Panc1 (cell line): ENCODE measurements around the gene CARNS1.
"Not testable (repeated sequence)": the region's sequence is repeated elsewhere in the genome, so short reads cannot be mapped to it uniquely, and the experiment has no call there.

Experiments
- POLR2AphosphoS5 ChIP-seq: IDR thresholded peaks from 2 replicates; pipeline ENCODE4 v1.6.1; 2012; ENCODE audit warnings: mild to moderate bottlenecking, low read depth, low read length, moderate library complexity
- TF ChIP-seq, protein P1 (sequence below): fragments of 450-650 bp; IDR thresholded peaks from 2 replicates; pipeline ENCODE4 v1.5.1; 2017; ENCODE audit warnings: mild to moderate bottlenecking

- not testable (repeated sequence) for TF ChIP-seq POLR2AphosphoS5
- TF ChIP-seq, protein P1, sequence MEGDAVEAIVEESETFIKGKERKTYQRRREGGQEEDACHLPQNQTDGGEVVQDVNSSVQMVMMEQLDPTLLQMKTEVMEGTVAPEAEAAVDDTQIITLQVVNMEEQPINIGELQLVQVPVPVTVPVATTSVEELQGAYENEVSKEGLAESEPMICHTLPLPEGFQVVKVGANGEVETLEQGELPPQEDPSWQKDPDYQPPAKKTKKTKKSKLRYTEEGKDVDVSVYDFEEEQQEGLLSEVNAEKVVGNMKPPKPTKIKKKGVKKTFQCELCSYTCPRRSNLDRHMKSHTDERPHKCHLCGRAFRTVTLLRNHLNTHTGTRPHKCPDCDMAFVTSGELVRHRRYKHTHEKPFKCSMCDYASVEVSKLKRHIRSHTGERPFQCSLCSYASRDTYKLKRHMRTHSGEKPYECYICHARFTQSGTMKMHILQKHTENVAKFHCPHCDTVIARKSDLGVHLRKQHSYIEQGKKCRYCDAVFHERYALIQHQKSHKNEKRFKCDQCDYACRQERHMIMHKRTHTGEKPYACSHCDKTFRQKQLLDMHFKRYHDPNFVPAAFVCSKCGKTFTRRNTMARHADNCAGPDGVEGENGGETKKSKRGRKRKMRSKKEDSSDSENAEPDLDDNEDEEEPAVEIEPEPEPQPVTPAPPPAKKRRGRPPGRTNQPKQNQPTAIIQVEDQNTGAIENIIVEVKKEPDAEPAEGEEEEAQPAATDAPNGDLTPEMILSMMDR = not testable (repeated sequence)
Measured at GRCh38 chr11:67465530-67465929, 50.1 kb downstream of the CARNS1 start.
